Ishikawa (cell line): ENCODE measurements around the gene MACROD2.

ENCODE experiments used
- CEBPB ChIP-seq: IDR thresholded peaks from 2 replicates; pipeline ENCODE4 v1.6.1; 2012
- EGR1 ChIP-seq: IDR thresholded peaks from 2 replicates; pipeline ENCODE4 v1.6.1; 2012
- EP300 ChIP-seq: IDR thresholded peaks from 2 replicates; pipeline ENCODE4 v1.6.1; 2012; ENCODE audit warnings: borderline replicate concordance
- NFIC ChIP-seq: IDR thresholded peaks from 2 replicates; pipeline ENCODE4 v1.6.1; 2012
- TAF1 ChIP-seq: IDR thresholded peaks from 2 replicates; pipeline ENCODE4 v1.6.1; 2012; ENCODE audit warnings: low read depth, mild to moderate bottlenecking
- USF1 ChIP-seq: IDR thresholded peaks from 2 replicates; pipeline ENCODE4 v1.6.1; 2012
- YY1 ChIP-seq: IDR thresholded peaks from 2 replicates; pipeline ENCODE4 v1.6.1; 2012; ENCODE audit warnings: low read depth
- ZBTB7A ChIP-seq: IDR thresholded peaks from 2 replicates; pipeline ENCODE4 v1.6.1; 2012; ENCODE audit warnings: low read depth

GRCh38 chr20:15594158-15594695, 1598.9 kb downstream of the MACROD2 start:
- TF ChIP-seq YY1 (no peak), EP300 (no peak), CEBPB (no peak), ZBTB7A (no peak), NFIC (no peak), USF1 (no peak), EGR1 (no peak), TAF1 (no peak)
